Keratinocyte (primary cell): ENCODE results near the gene VWA5A. TPM values are rescaled to one million over a fixed set of nuclear protein-coding genes. Genes with fewer than 3 reads are reported as not detected.
"Not testable (repeated sequence)": the region's sequence is repeated elsewhere in the genome, so short reads cannot be mapped to it uniquely, and the experiment has no call there.

Experiments used
- DNase-seq: peaks from one replicate; pipeline ENCODE4 v3.0.0-alpha.2; 2011; ENCODE audit warnings: low read depth, missing footprints, low spot score
- FAIRE-seq: peaks from 2 replicates; lab custom pipeline; 2011; peaks lifted over from hg19 to GRCh38; lab: Jason Lieb, UNC
- H2AFZ ChIP-seq: 2 replicates; pipeline ENCODE4 v1.6.0; 2012; ENCODE audit warnings: low read length, control low read depth, inconsistent platforms; ENCODE audit not compliant: control insufficient read depth
- H3K27ac ChIP-seq: 2 replicates; pipeline ENCODE4 v1.5.1; 2011; ENCODE audit warnings: low read length; ENCODE audit not compliant: control insufficient read depth, insufficient read depth
- H3K27me3 ChIP-seq: 3 replicates; pipeline ENCODE4 v1.6.0; 2011; ENCODE audit warnings: low read length; ENCODE audit not compliant: control insufficient read depth, insufficient read depth; ENCODE audit errors: extremely low read depth
- H3K36me3 ChIP-seq, 2 experiments: 2 replicates in 1 of 2; 3 replicates in 1 of 2; pipeline ENCODE4 v1.5.1; 2011; ENCODE audit warnings: low read length in 2 of 2, mild to moderate bottlenecking in 1 of 2; ENCODE audit not compliant: control insufficient read depth in 2 of 2, insufficient read depth in 2 of 2; ENCODE audit errors: extremely low read depth in 1 of 2
- H3K4me1 ChIP-seq: 3 replicates; pipeline ENCODE4 v1.5.1; 2011; ENCODE audit warnings: low read length; ENCODE audit not compliant: control insufficient read depth, insufficient read depth; ENCODE audit errors: extremely low read depth
- H3K4me2 ChIP-seq: 3 replicates; pipeline ENCODE4 v1.6.0; 2011; ENCODE audit warnings: low read depth, low read length; ENCODE audit not compliant: control insufficient read depth, insufficient read depth; ENCODE audit errors: extremely low read depth
- H3K4me3 ChIP-seq, 3 experiments: fragments of 200-600 bp in 1 of 3; sonication (generic) in 1 of 3; 2 replicates in 2 of 3; 3 replicates in 1 of 3; pipeline ENCODE4 v1.5.1; 2011 to 2016; ENCODE audit warnings: low read length in 3 of 3, mild to moderate bottlenecking in 3 of 3, control low read depth in 2 of 3, inconsistent platforms in 1 of 3, low read depth in 1 of 3, mixed read lengths in 1 of 3, mixed run types in 1 of 3, moderate library complexity in 1 of 3; ENCODE audit not compliant: control insufficient read depth in 2 of 3, insufficient read depth in 2 of 3; ENCODE audit errors: extremely low read depth in 1 of 3
- H3K79me2 ChIP-seq: 2 replicates; pipeline ENCODE4 v1.6.0; 2012; ENCODE audit warnings: low read length; ENCODE audit not compliant: control insufficient read depth, insufficient read depth
- H3K9ac ChIP-seq: 3 replicates; pipeline ENCODE4 v1.6.0; 2011; ENCODE audit warnings: low read length; ENCODE audit not compliant: control insufficient read depth, insufficient read depth; ENCODE audit errors: extremely low read depth
- H3K9me1 ChIP-seq: 3 replicates; pipeline ENCODE4 v1.6.0; 2011; ENCODE audit warnings: low read length; ENCODE audit not compliant: control insufficient read depth, insufficient read depth; ENCODE audit errors: extremely low read depth
- H3K9me3 ChIP-seq: 2 replicates; pipeline ENCODE4 v1.5.1; 2012; ENCODE audit warnings: low read depth, low read length; ENCODE audit not compliant: control insufficient read depth
- H4K20me1 ChIP-seq: 3 replicates; pipeline ENCODE4 v1.6.0; 2011; ENCODE audit warnings: low read length; ENCODE audit not compliant: control insufficient read depth, insufficient read depth; ENCODE audit errors: extremely low read depth
- CTCF ChIP-seq, 3 experiments: IDR thresholded peaks in 1 of 3; conservative IDR thresholded peaks in 1 of 3; optimal IDR thresholded peaks in 1 of 3; 2 replicates in 2 of 3; 3 replicates in 1 of 3; pipeline versions ENCODE3 to v1.5.1; 2011; ENCODE audit warnings: low read length in 3 of 3, mild to moderate bottlenecking in 3 of 3, moderate library complexity in 2 of 3, control low read depth in 1 of 3, inconsistent platforms in 1 of 3; ENCODE audit not compliant: insufficient read depth in 2 of 3; ENCODE audit errors: extremely low read depth in 1 of 3
- EZH2 ChIP-seq: IDR thresholded peaks from one replicate; pipeline ENCODE4 v1.6.1; 2012; ENCODE audit warnings: inconsistent platforms, mild to moderate bottlenecking, low read length, moderate library complexity
- dilution Hi-C: fragments of 300-500 bp; cut with MboI; formaldehyde crosslinking; loops from one replicate; pipeline ENCODE4 v1.7.0; 2020; ENCODE audit warnings: low sequenced_read_pairs; ENCODE audit not compliant: extremely low pct_ligation_motif_present
- polyA plus RNA-seq, 5 experiments: library from polyadenylated mRNA; depleted of rRNA in 3 of 5; stranded (reverse) in 3 of 5; stranded (forward) in 1 of 5; unstranded in 1 of 5; fragments of >200 nt; gene quantifications; 1 replicate in 1 of 5; 2 replicates in 3 of 5; 3 replicates in 1 of 5; pipeline versions ENCODE4 v1.2.1 to v1.2.3, GENCODE V29; 2011 to 2012; ENCODE audit warnings: missing spikeins in 2 of 5, low read depth in 1 of 5, low replicate concordance in 1 of 5

Gene VWA5A
- polyA plus RNA-seq, 1 donor (not counting 4 experiments of a cell fraction or from before 2014, with no cell fraction given): 36.4 TPM

- Histone ChIP-seq H3K4me3 (no peak overlapping the region), H3K27me3 (no peaks in the 10 kb centered on the region), H3K27ac (no peak overlapping the region), H3K79me2 (no peaks in the 10 kb centered on the region), H2AFZ (no peak overlapping the region), H3K9me1 (no peaks in the 10 kb centered on the region), H4K20me1 (no peaks in the 10 kb centered on the region), H3K9me3 (no peaks in the 10 kb centered on the region), H3K36me3 (peaks cover 27 to 29% of the 10 kb centered on the region in 2 experiments), H3K4me2 (no peak overlapping the region), H3K4me1 (no peaks in the 10 kb centered on the region), H3K9ac (no peak overlapping the region)
- no peak for DNase-seq
- TF ChIP-seq EZH2: no peak
- dilution Hi-C loops: no loop called here
- FAIRE-seq: no peak
These were observed 6.9 kb downstream of the VWA5A start for GRCh38 chr11:124122123-124122522.

GRCh38 chr11:124123622-124124021 lies 8.4 kb downstream of the VWA5A start:
- no peaks in the 10 kb centered on the region for H3K9me1 ChIP-seq
- no peaks in the 10 kb centered on the region for H4K20me1 ChIP-seq
- H2AFZ ChIP-seq: no peak overlapping the region
- no peak overlapping the region for H3K27ac ChIP-seq
- no peaks in the 10 kb centered on the region for H3K27me3 ChIP-seq
- DNase-seq (no peak), FAIRE-seq (no peak)
- TF ChIP-seq EZH2: no peak
- peak in 2 of 3 experiments; percentile 16 to 17 for TF ChIP-seq CTCF (optimal IDR thresholded peaks at IDR 0.05 in 1 of 3, IDR thresholded peaks at IDR 0.05 in 1 of 3, conservative IDR thresholded peaks at IDR 0.05 in 1 of 3; ENCODE audit: extremely low read depth in 1 of 3, insufficient read depth in 2 of 3, low read length in 3 of 3)
- no peak overlapping the region for H3K4me3 ChIP-seq
- H3K4me2 ChIP-seq: no peak overlapping the region
- peaks cover 17 to 19% of the 10 kb centered on the region in 2 experiments for H3K36me3 ChIP-seq
- no peaks in the 10 kb centered on the region for H3K4me1 ChIP-seq
- no peak overlapping the region for H3K9ac ChIP-seq
- no peaks in the 10 kb centered on the region for H3K79me2 ChIP-seq
- no peaks in the 10 kb centered on the region for H3K9me3 ChIP-seq
- dilution Hi-C loops: no loop called here

- H2AFZ ChIP-seq, DNase-seq, H3K9ac ChIP-seq, H3K27ac ChIP-seq, dilution Hi-C loops, H3K9me1 ChIP-seq, FAIRE-seq, H3K4me3 ChIP-seq, H3K4me2 ChIP-seq, H3K4me1 ChIP-seq, H3K9me3 ChIP-seq, H3K27me3 ChIP-seq, H4K20me1 ChIP-seq, H3K79me2 ChIP-seq: not testable (repeated sequence)
- peaks cover 9 to 13% of the 10 kb centered on the region in 2 experiments for H3K36me3 ChIP-seq
These were observed 11.9 kb downstream of the VWA5A start for GRCh38 chr11:124127134-124127533.
